CD4-positive, alpha-beta T cell treated with Interleukin-10 for 1 hour (primary cell): ENCODE measurements around the gene ANKIB1.
A peak's percentile ranks its signal among the peaks of the same experiment; 100 is the strongest.
"Not testable (repeated sequence)": the region's sequence is repeated elsewhere in the genome, so short reads cannot be mapped to it uniquely, and the experiment has no call there.

Source experiments
- DNase-seq: peaks from one replicate; pipeline ENCODE4 v3.0.0-alpha.2; 2020

ANKIB1 gene

GRCh38 chr7:92413550-92413949, 167.8 kb downstream of the ANKIB1 start:
- no peak for DNase-seq

GRCh38 chr7:92415225-92415624, 169.5 kb downstream of the ANKIB1 start:
- DNase-seq: no peak

- no peak for DNase-seq
These were observed 172.1 kb downstream of the ANKIB1 start for GRCh38 chr7:92417913-92418312.

GRCh38 chr7:92421676-92422435, 176.1 kb downstream of the ANKIB1 start:
- DNase-seq: no peak

- no peak for DNase-seq
These were observed 177.2 kb downstream of the ANKIB1 start for GRCh38 chr7:92422926-92423325.

GRCh38 chr7:92423710-92424131, 177.9 kb downstream of the ANKIB1 start:
- no peak for DNase-seq

GRCh38 chr7:92425311-92425947, 179.7 kb downstream of the ANKIB1 start:
- DNase-seq: peak; percentile 8

- DNase-seq: no peak
These were observed 181.4 kb downstream of the ANKIB1 start for GRCh38 chr7:92427193-92427592.

GRCh38 chr7:92432299-92432946, 186.6 kb downstream of the ANKIB1 start:
- no peak for DNase-seq

- DNase-seq: no peak
These were observed 187.2 kb downstream of the ANKIB1 start for GRCh38 chr7:92433019-92433418.

- DNase-seq: no peak
These were observed 189.8 kb downstream of the ANKIB1 start for GRCh38 chr7:92435542-92435941.

- no peak for DNase-seq
These were observed 191.1 kb downstream of the ANKIB1 start for GRCh38 chr7:92436612-92437445.

GRCh38 chr7:92437956-92438491, 192.2 kb downstream of the ANKIB1 start:
- no peak for DNase-seq

- not testable (repeated sequence) for DNase-seq
These were observed 196.9 kb downstream of the ANKIB1 start for GRCh38 chr7:92442720-92443119.

- DNase-seq: peak; percentile 89
These were observed 201.1 kb downstream of the ANKIB1 start for GRCh38 chr7:92446869-92447344.

GRCh38 chr7:92447345-92448204, 201.8 kb downstream of the ANKIB1 start, which contains the start of gene GATAD1:
GATAD1 (plus strand) TSS chr7:92447482; CDS start chr7:92447730, 248 bp downstream.
- DNase-seq: no peak

GRCh38 chr7:92448205-92448747, 202.5 kb downstream of the ANKIB1 start:
- DNase-seq: peak; percentile 72
